ENCODE results near the gene ACY1. TPM values are rescaled to one million over a fixed set of nuclear protein-coding genes. Genes with fewer than 3 reads are reported as not detected.

ACY1 gene
- polyA plus RNA-seq, 1 donor (not counting 4 experiments of a cell fraction or from before 2014, with no cell fraction given): 71.8 TPM

DNA sequence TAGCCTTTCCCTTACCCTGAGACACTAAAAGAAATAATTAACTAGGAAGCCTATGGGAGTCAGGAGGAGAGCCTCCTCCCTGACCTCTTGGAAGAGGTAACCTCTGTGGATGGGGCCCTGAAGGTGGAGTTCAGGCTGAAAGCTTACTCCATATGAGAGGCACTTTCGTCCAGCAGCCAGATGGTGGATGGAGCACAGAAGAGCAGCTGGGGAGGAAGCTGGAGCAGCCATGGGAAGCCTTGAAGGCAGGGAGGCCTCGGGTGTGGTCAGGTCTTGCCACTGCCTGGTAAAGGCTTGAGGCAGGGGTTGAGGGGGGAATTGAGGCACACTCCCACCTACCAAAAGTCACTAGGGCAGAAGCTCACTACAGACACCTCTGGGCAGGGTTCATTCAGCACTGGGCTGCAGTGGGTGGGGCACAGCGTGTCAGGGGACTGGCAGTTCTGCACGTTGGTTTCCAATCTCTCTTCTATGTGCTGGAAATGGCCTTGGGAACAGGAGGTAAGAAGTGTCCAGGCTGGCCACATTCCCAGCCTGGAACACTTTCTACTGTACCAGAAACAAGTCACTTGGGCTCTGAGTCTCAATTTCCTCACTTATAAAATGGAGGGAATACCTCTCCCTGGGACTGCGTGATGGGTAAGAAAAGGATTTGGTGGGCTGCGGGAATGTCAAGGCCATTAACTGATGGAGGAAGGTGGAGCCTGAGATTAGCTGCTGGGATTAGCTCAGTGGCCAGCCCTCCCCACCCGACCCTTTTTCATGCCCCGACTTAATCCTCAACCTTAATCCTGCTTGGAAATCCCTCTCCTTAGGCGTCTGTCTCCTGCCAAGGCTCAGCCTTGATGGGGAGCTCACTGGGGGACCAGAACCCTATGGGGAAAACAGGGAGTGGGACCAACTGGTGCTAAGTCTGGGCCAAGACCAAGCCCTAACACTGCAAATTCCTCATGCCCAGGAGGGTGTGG, 21.4 kb upstream of the ACY1 start:
- H3K27me3 ChIP-seq (ENCODE audit: control insufficient read depth, extremely low read depth, insufficient read depth, low read length): no peaks in the 10 kb centered on the region
- no peak for FAIRE-seq
- no peak overlapping the region for H3K4me3 ChIP-seq (ENCODE audit: control insufficient read depth in 2 of 3, extremely low read depth in 1 of 3, insufficient read depth in 2 of 3, low read depth in 1 of 3, low read length in 3 of 3)
- H4K20me1 ChIP-seq (ENCODE audit: control insufficient read depth, extremely low read depth, insufficient read depth, low read length): no peaks in the 10 kb centered on the region
- H3K4me2 ChIP-seq (ENCODE audit: control insufficient read depth, extremely low read depth, insufficient read depth, low read depth, low read length): no peak overlapping the region
- TF ChIP-seq, protein P1, sequence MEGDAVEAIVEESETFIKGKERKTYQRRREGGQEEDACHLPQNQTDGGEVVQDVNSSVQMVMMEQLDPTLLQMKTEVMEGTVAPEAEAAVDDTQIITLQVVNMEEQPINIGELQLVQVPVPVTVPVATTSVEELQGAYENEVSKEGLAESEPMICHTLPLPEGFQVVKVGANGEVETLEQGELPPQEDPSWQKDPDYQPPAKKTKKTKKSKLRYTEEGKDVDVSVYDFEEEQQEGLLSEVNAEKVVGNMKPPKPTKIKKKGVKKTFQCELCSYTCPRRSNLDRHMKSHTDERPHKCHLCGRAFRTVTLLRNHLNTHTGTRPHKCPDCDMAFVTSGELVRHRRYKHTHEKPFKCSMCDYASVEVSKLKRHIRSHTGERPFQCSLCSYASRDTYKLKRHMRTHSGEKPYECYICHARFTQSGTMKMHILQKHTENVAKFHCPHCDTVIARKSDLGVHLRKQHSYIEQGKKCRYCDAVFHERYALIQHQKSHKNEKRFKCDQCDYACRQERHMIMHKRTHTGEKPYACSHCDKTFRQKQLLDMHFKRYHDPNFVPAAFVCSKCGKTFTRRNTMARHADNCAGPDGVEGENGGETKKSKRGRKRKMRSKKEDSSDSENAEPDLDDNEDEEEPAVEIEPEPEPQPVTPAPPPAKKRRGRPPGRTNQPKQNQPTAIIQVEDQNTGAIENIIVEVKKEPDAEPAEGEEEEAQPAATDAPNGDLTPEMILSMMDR (optimal IDR thresholded peaks at IDR 0.05 in 1 of 3, IDR thresholded peaks at IDR 0.05 in 1 of 3, conservative IDR thresholded peaks at IDR 0.05 in 1 of 3; ENCODE audit: extremely low read depth in 1 of 3, insufficient read depth in 2 of 3, low read length in 3 of 3): no peak
- no peak for TF ChIP-seq EZH2 (IDR thresholded peaks at IDR 0.05; ENCODE audit: low read length)
- H3K4me1 ChIP-seq (ENCODE audit: control insufficient read depth, extremely low read depth, insufficient read depth, low read length): no peaks in the 10 kb centered on the region
- H3K9ac ChIP-seq (ENCODE audit: control insufficient read depth, extremely low read depth, insufficient read depth, low read length): no peak overlapping the region
- H3K79me2 ChIP-seq (ENCODE audit: control insufficient read depth, insufficient read depth, low read length): no peaks in the 10 kb centered on the region
- no peaks in the 10 kb centered on the region for H3K9me3 ChIP-seq (ENCODE audit: control insufficient read depth, low read depth, low read length)
- dilution Hi-C loops (cut with MboI; ENCODE audit: extremely low pct_ligation_motif_present, low sequenced_read_pairs): no loop called here
- no peak overlapping the region for H3K27ac ChIP-seq (ENCODE audit: control insufficient read depth, insufficient read depth, low read length)
- H3K36me3 ChIP-seq (ENCODE audit: control insufficient read depth in 2 of 2, extremely low read depth in 1 of 2, insufficient read depth in 2 of 2, low read length in 2 of 2): peaks cover 0 to 25% of the 10 kb centered on the region in 2 experiments
- no peak overlapping the region for H2AFZ ChIP-seq (ENCODE audit: control insufficient read depth, low read length)
- DNase-seq (ENCODE audit: low read depth, low spot score): no peak
- no peaks in the 10 kb centered on the region for H3K9me1 ChIP-seq (ENCODE audit: control insufficient read depth, extremely low read depth, insufficient read depth, low read length)

DNA sequence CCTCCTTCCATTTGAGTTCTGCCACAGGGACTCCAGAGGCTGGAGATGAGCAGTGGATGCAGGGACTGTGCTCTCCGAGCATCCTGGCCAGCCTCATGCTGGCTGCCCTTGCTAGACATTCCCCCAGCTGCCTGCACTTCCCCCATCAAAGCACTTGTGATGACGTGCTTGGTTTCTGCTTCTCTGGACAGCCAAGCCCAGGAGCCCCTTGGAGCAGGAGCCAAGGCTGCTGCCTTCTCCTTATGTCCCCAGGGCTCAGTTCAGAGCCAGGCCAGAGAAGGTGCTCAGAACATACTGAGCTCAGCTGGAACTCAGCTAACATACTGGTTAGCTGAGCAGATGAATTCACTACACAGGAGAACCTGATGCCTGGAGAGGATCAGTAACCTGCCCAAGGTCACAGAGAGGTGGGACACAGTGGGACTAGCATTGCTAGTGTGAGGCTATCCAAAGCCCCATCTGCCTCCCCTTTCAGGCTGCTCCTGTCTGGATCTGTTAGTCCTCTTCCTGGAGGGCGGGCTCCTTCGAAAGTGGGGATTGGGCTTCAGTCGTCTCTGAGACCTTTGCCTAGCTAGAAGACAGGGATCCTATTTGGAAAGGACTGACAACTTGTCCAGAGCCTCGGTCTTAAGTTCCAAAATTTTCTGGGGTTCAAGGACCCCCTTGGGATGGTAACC, 20.3 kb upstream of the ACY1 start:
- Histone ChIP-seq H3K4me2 (ENCODE audit: control insufficient read depth, extremely low read depth, insufficient read depth, low read depth, low read length) (no peak overlapping the region), H3K27me3 (ENCODE audit: control insufficient read depth, extremely low read depth, insufficient read depth, low read length) (no peaks in the 10 kb centered on the region), H3K4me3 (ENCODE audit: control insufficient read depth in 2 of 3, extremely low read depth in 1 of 3, insufficient read depth in 2 of 3, low read depth in 1 of 3, low read length in 3 of 3) (no peak overlapping the region), H2AFZ (ENCODE audit: control insufficient read depth, low read length) (no peak overlapping the region), H3K36me3 (ENCODE audit: control insufficient read depth in 2 of 2, extremely low read depth in 1 of 2, insufficient read depth in 2 of 2, low read length in 2 of 2) (peaks cover 0 to 25% of the 10 kb centered on the region in 2 experiments), H3K27ac (ENCODE audit: control insufficient read depth, insufficient read depth, low read length) (no peak overlapping the region), H3K79me2 (ENCODE audit: control insufficient read depth, insufficient read depth, low read length) (no peaks in the 10 kb centered on the region), H3K9me3 (ENCODE audit: control insufficient read depth, low read depth, low read length) (no peaks in the 10 kb centered on the region), H3K9me1 (ENCODE audit: control insufficient read depth, extremely low read depth, insufficient read depth, low read length) (no peaks in the 10 kb centered on the region), H3K9ac (ENCODE audit: control insufficient read depth, extremely low read depth, insufficient read depth, low read length) (no peak overlapping the region), H4K20me1 (ENCODE audit: control insufficient read depth, extremely low read depth, insufficient read depth, low read length) (no peaks in the 10 kb centered on the region), H3K4me1 (ENCODE audit: control insufficient read depth, extremely low read depth, insufficient read depth, low read length) (peaks cover 2% of the 10 kb centered on the region)
- dilution Hi-C loops (cut with MboI; ENCODE audit: extremely low pct_ligation_motif_present, low sequenced_read_pairs): no loop called here
- FAIRE-seq (no peak), DNase-seq (ENCODE audit: low read depth, low spot score) (no peak)
- TF ChIP-seq EZH2 (IDR thresholded peaks at IDR 0.05; ENCODE audit: low read length): no peak
- TF ChIP-seq, protein P1 (optimal IDR thresholded peaks at IDR 0.05 in 1 of 3, IDR thresholded peaks at IDR 0.05 in 1 of 3, conservative IDR thresholded peaks at IDR 0.05 in 1 of 3; ENCODE audit: extremely low read depth in 1 of 3, insufficient read depth in 2 of 3, low read length in 3 of 3): no peak
